Measurements from ENCODE around the gene TRIM52.

TRIM52 gene

GRCh38 chr5:181255836-181256578 is 4.9 kb downstream of the TRIM52 start:
- DNase-seq, result no peak

- no peak for DNase-seq
Observed at GRCh38 chr5:181255276-181255675, 5.7 kb downstream of the TRIM52 start.

- no peak for DNase-seq
Observed at GRCh38 chr5:181248277-181248676, 12.7 kb downstream of the TRIM52 start.

- peak; percentile 77 for DNase-seq
Observed at GRCh38 chr5:181246276-181247049, 14.5 kb downstream of the TRIM52 start.

- DNase-seq, result no peak
Observed at GRCh38 chr5:181245427-181246275, 15.3 kb downstream of the TRIM52 start.

- DNase-seq, result peak; percentile 83
Observed at GRCh38 chr5:181243564-181244343, 17.2 kb downstream of the TRIM52 start, which contains the start of gene RACK1. TSS of gene RACK1 (minus strand) at chr5:181243906. CDS start at chr5:181243800, 106 bp downstream.

- DNase-seq, result no peak
Observed at GRCh38 chr5:181243018-181243563, 17.9 kb downstream of the TRIM52 start.

- no peak for DNase-seq
Observed at GRCh38 chr5:181242031-181242451, 18.9 kb downstream of the TRIM52 start.

- no peak for DNase-seq
Observed at GRCh38 chr5:181241393-181241975, 19.5 kb downstream of the TRIM52 start.

- DNase-seq, result no peak
Observed at GRCh38 chr5:181239062-181239663, 21.8 kb downstream of the TRIM52 start.

GRCh38 chr5:181237729-181238385 is 23.1 kb downstream of the TRIM52 start:
- DNase-seq, result no peak

- no peak for DNase-seq
Observed at GRCh38 chr5:181236954-181237641, 23.8 kb downstream of the TRIM52 start.

GRCh38 chr5:181236471-181236870 is 24.5 kb downstream of the TRIM52 start:
- no peak for DNase-seq

GRCh38 chr5:181235689-181236366 is 25.1 kb downstream of the TRIM52 start:
- DNase-seq, result no peak

- no peak for DNase-seq
Observed at GRCh38 chr5:181235323-181235688, 25.6 kb downstream of the TRIM52 start.

- no peak for DNase-seq
Observed at GRCh38 chr5:181234455-181235306, 26.3 kb downstream of the TRIM52 start.

- no peak for DNase-seq
Observed at GRCh38 chr5:181233801-181234454, 27.0 kb downstream of the TRIM52 start.
